Muscle of back (tissue), 13 donors: ENCODE measurements around the gene NVL. TPM values are rescaled to one million over a fixed set of nuclear protein-coding genes. Genes with fewer than 3 reads are reported as not detected.
A peak's percentile ranks its signal among the peaks of the same experiment; 100 is the strongest.
"Not testable (repeated sequence)": the region's sequence is repeated elsewhere in the genome, so short reads cannot be mapped to it uniquely, and the experiment has no call there.

Source experiments
- DNase-seq, 3 donors: peaks; one replicate each; pipeline versions ENCODE4 v3.0.0 to v3.0.0-alpha.2; 2013
- long read RNA-seq, 9 donors: transcript quantifications; one replicate each; lab custom pipeline, GENCODE V29; 2026
- polyA plus RNA-seq, 10 donors: library from polyadenylated mRNA; unstranded; fragments of 120-200 nt; gene quantifications; one replicate each; pipeline ENCODE4 v1.2.1, GENCODE V29; 2013; ENCODE audit not compliant: insufficient read length in 10 of 10

The NVL gene
- polyA plus RNA-seq, result 10 to 100 TPM; 13.7 to 31.1 (median 22.4) TPM
- long read RNA-seq, donor 1, result 0 reads
- long read RNA-seq, donor 2, partial matches to known transcripts, result 0 of 1 reads
- long read RNA-seq, donor 2, other reads (novel, unspliced or antisense), result 0 of 1 reads
- long read RNA-seq, donor 3, result 0 reads
- long read RNA-seq, donor 4, partial matches to known transcripts, result 0 of 2 reads
- long read RNA-seq, donor 4, other reads (novel, unspliced or antisense), result 0 of 2 reads
- long read RNA-seq, donor 5, result 0 reads
- long read RNA-seq, donor 6, result 0 reads
- long read RNA-seq, donor 7, partial matches to known transcripts, result 5 of 7 reads
- long read RNA-seq, donor 7, other reads (novel, unspliced or antisense), result 0 of 7 reads
- long read RNA-seq, donor 8, partial matches to known transcripts, result 0 of 2 reads
- long read RNA-seq, donor 8, other reads (novel, unspliced or antisense), result 0 of 2 reads
- long read RNA-seq, donor 9, result 0 reads

DNA sequence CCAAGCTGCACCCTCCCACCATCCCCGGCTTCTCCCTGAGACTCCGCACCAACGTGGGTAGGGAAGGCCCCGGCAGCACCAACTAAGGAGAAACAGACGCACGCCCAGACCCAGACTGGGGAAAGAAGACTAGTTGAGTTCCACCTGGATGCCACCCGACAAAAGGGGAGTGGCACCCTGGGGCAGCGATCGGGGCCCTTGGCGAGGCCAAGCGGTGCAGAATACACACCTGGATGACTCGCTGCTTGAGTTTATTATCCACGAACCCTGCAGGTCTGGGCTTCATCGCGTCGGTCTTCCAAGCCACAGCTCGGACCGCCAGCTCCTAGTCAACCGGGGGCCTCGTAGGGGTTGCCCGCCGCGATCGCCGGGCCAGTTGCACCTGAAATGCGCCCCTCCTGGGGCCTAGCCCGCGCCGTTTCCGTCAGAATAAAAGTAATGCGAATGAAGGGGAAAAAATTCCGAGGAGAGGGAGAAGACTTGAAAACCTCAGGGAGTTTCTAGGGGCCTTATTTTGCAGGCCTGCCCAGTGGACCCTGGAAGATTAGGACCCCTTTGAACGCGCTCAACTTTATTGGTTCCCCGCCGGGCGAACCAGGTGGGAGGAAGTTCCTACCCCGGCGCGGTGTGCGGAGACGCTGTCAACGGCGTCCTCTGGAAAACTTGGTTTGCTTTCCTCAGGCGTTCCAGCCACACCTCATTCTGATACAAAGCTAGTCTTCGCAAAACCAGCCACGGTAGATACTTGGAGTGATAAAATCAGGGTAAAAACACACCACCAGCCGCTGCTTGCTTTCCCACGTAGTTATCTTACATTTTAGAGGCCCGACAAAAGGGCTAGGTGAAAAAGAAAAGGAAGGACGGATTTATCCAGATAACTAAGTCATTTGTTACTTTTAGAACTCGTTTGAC lies at the start of gene NVL:
Gene NVL (minus strand): TSS at position 331 of the 912 bp plus-strand sequence. CDS start 45 bp downstream, at position 286.
- peak; percentile 90 to 97 (median 94) for DNase-seq

DNA sequence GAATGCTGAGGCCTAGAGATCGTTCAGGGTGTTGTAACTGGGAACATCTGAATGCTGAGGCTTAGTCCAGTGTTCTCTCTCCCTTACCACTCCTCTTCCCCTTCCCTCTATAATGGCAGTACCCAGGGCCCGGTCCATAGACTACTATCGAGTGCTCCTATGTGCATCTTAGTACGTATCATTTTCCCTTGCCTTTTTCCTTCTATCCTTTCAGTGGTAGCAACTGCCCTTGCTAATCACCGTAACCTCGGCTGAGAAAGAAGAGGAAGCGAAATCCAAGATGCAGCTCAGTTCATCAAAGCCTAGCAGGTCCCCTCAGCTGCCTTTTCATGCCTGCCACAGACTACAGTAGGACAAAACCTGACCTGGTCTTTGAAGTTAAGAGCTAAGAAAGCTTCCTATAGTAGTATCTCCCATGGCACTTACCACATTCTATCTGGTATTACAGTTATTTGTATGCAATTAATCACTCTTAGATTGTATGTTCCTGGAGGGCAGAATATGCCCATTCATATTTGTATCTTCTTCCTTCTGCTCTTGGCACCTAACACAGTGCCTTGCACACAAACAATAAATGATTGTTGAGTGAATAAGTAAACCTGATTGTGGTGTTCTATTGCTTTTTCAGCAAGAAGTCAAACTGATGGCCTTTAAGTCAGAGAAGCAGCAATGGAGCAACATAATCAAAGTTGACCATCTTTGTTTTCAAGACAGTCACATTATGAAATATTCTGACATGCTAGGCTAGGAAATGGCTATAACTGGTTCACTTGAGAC lies 49.1 kb upstream of the NVL start:
- peak in 1 of 3 donors; percentile 11 for DNase-seq

DNA sequence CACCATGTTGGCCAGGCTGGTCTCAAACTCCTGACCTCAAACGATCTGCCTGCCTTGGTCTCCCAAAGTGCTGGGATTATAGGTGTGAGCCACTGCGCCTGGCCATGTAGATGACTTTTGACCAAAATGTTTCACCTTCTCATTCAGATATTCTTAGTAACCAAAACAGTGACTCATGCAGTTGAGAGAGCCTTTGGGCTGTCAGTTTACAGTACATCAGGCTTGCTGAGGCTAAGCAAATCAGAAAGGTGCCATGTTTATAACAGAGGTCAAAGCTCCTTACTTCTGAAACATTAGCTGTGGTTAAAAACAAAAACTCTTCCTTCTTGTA lies 47.7 kb upstream of the NVL start:
- DNase-seq, result no peak

DNA sequence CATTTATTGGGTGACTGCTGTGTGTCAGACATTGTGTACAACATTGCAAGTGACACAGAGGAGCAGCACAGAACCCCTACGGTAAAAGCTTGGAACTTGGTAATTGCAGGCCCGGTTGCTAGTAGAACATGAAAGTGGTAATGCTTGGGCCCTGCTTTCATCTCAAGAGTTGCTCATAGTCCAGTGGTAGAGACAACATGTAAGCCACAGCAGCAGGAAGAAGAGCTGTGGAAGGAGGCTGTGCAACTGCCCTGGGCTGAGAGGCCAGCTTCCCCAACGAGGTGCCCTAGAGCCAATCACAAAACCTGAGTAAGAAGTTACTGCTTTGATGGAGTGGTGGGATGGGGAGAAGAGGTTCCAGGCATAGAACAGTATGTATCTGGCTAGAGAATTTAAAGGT lies 45.1 kb upstream of the NVL start:
- DNase-seq, result no peak

DNA sequence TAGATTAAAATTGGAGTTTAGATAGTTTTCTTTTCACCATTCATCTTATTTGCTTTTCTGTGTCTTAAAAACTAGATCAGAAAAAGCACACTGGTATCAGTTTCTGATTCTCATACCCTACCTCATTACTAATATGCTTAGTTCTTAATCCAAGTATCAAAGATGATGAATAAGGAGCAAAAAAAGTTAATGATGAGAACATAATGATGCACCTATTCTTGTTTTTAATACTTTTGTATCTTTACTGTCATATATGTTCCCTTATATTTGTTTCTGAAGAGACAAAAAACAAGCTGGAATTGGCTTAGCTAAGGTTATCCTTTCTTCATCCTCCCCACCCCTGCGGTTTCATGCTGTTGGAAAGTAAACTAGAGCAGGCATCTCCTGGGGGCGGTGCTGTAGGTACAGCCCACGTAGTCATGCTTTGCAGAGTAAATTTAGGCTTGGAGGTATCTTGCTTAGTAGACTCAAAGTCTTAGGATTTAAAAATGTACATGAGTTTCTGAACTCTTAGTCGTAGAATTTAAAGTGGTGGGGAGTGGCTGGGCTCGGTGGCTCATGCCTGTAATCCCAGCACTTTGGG lies 43.1 kb upstream of the NVL start:
- DNase-seq, result no peak

DNA sequence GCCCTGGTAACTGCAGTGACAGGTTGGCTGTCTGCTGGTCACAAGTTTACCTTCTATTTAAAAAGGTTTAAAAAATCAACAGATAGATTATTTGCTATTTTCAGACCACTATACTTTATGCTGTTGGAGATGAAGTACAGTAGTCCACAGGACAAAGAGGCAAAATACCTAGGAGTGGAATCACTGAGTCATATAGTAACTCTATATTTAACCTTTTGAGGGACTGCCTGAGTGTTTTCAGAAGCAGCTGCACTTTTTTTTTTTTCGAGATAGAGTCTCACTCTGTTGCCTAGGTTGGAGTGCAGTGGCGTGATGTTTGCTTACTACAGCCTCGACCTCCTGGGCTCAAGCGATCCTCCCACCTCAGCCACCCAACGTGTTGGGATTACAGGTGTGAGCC lies 38.4 kb upstream of the NVL start:
- DNase-seq, result no peak

DNA sequence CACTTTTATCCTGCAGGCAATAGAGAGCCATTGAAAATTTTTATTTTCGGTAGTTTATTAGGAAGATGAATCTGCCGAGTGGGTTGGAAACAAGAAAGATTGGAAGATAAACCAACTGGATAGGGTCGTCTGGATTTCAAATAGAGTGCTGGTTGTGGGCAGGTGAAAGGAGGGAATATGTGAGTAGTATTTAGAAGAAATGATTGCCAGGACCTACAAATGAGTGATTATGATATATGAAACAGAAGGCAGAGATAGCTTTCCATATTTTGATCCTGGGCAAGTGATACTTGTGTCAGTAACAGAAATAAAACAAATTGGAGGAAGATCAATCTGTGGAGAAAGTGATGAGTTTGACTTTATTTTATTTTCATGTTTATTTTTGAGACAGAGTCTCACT lies 29.2 kb upstream of the NVL start:
- DNase-seq, result no peak

DNA sequence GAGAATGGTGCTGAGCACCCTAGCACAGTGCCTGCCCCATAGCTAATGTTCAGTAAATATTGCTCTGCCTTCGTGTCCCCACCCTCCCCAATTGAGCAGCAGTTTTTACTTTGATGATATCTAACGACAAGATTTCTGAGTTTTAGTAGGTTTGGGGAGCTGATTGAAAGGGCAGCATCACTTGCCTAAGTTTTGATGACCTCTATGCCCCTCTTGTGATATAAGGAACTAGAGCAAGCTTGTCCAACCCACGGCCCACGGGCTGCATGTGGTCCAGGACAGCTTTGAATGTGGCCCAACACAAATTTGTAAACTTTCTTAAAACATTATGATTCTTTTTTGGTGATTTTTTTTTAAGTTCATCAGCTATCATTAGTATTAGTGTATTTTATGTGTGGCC lies 28.3 kb upstream of the NVL start:
- no peak for DNase-seq

DNA sequence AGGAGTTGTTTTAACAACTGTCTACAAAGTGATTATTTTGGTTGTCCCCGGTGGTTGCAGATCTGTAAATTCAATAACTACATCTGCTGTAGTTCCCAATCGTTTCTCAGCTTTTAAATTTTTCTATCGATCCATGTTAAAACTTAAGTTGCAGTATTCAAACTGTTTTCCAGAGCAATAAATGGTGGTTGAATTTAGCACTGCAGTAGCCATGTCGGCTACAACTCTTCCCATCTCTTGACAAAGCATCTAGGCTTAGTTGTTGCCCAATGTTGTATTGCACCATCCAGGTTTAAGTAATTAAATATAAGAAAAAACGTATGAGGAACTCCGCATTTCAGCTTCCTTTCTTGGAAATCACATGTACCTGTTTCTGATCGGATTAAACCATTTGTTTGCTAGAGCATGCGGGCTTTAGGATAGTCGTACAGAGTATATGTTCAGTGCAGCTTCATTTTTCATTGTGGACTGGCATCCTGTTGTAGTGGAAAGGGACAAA lies 27.7 kb upstream of the NVL start:
- no peak for DNase-seq

DNA sequence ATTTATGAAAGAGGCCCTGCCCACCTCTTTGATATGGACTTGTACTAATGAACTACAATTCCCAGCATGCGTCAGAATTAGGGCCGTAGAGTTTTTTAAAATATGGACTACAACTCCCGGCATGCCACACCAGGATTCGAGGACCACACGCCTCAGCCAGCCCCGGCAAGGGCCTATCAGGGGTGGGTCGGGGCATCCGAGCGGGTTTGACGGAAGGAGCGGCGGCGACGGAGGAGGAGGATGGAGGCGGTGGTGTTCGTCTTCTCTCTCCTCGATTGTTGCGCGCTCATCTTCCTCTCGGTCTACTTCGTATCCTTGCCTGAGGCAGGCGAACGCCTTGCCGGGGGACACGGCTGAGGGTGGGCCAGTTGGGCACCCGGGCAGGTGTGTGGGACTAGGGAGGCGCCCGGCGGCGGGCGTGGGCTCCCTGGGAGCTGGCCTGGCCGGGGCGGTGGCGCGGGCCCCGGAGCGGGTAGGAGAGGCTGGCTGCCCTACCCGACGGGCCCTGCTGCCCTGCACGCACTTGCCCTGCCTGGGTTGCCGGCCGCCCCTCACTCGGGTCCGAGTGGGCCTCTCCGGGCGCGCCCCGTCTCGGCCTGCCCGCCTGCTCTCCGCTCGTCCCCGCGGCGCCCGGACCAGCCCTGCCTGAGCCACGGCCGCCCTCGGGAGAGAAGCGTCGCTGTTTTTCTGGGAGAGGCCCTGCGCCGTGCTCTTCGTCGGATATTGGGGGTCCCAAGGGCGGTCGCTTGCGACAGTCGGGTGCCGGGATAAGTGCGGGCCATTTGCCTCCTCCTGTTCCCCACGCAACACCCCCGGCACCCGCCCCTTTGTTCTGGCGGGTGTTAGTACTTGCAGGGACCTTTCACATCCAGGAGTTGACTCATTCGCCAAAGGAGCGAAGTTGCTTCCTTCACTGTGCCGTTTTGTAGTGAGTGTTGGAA lies 27.0 kb upstream of the NVL start, which contains the start of gene CNIH4:
Gene CNIH4 (plus strand): TSS at position 195 of the 941 bp plus-strand sequence. CDS start 46 bp downstream, at position 241.
- DNase-seq, result peak; percentile 95 to 97 (median 96)

DNA sequence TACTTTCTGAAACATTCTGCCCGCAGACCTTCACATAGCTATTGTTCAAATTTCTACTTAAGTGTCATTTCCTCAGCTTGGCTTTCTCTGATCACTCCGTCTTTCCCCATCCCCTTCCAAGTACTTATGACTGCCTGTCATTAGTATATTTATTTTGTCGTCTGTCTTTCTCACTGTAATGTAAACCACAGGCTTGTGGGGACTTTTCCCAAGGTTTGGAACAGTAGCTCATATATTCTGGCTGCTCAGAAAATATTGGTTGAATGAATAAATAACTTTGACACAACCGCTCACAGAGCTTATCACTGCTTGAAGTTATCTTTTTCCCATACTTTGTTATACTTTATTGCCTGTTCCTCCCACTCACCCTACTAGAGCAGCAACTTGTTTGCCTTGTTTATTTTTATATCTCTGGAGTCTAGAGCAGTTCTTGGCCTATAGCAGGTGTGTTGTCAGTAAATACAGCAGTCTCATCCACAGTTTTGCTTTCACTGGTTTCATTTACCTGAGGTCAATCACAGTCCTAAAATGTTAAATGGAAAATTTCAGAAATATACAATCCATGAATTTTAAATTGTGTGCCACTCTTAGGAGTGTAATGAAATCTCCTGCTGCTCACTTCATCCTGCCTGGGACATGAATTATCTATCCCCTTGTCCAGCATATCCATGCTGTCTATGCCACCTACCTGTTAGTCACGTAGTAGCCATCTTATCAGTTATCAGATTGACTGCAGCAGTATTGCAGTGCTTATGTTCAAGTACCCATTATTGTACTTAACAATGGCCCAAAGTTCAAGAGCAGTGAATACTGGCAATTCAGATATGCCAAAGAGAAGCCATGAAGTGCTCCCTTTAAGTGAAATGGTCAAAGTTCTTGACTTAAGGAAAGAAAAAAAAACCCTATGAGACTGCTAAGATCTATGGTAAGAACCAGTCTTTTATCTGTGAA lies 24.3 kb upstream of the NVL start:
- no peak for DNase-seq

DNA sequence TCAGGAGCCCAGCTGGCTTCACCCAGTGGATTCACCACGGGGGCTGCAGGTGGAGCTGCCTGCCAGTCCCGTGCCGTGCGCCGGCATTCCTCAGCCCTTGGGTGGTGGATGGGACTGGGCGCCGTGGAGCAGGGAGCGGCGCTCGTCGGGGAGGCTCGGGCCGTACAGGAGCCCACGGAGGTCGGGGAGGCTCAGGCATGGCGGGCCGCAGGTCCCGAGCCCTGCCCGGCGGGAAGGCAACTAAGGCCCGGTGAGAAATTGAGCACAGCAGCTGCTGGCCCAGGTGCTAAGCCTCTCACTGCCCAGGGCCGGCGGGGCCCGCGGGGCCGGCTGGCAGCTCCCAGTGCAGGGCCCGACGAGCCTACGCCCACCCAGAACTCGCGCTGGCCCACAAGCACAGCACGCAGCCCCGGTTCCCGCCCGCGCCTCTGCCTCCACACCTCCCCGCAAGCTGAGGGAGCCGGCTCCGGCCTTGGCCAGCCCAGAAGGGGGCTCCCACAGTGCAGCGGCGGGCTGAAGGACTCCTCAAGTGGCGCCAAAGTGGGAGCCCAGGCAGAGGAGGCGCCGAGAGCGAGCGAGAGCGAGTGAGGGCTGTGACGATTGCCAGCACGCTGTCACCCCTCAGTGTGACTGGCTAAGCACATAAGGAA lies 22.6 kb upstream of the NVL start:
- not testable (repeated sequence) for DNase-seq

DNA sequence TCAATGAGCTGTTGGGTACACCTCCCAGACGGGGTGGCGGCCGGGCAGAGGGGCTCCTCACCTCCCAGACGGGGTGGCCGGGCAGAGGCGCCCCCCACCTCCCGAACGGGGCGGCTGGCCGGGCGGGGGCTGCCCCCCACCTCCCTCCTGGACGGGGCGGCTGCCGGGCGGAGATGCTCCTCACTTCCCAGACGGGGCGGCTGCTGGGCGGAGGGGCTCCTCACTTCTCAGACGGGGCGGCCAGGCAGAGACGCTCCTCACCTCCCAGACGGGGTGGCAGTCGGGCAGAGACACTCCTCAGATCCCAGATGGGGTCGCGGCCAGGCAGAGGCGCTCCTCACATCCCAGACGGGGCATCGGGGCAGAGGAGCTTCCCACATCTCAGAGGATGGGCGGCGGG lies 19.7 kb upstream of the NVL start:
- not testable (repeated sequence) for DNase-seq

DNA sequence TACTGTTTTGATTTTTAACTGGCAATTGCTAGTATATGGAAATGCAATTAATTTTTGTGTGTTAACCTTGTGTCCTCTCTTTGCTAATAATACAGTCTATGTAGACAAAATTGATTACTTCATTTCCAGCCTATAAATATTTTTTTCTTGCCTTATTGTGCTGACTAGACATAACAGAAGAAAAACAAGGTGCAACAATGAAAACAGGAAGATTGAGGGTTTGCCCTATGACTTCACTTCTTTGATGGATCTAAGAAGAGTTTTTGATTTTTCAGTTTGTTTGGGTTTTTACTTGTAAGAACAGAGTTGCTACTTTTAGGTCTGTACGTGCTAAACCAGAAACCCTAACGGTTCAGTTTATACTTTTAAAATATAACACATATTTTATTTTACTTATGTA lies 18.2 kb upstream of the NVL start:
- DNase-seq, result no peak

DNA sequence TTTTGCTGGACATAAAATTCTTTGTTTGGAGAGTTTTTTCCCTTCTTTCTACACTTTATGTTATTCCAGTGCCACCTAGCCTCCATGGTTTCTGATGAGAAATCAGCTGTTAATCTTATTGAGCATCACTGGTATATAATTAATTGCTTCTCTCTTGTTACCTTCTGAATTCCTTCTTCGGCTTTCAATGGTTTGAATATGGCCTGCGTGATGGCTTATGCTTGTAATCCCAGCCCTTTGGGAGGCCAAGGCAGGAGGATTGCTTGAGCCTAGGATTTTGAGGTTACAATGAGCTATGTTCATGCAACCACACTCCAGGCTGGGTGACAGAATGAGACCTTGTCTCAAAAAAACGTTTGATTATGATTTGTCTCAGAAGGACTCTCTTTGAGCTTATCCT lies 13.7 kb upstream of the NVL start:
- no peak for DNase-seq

DNA sequence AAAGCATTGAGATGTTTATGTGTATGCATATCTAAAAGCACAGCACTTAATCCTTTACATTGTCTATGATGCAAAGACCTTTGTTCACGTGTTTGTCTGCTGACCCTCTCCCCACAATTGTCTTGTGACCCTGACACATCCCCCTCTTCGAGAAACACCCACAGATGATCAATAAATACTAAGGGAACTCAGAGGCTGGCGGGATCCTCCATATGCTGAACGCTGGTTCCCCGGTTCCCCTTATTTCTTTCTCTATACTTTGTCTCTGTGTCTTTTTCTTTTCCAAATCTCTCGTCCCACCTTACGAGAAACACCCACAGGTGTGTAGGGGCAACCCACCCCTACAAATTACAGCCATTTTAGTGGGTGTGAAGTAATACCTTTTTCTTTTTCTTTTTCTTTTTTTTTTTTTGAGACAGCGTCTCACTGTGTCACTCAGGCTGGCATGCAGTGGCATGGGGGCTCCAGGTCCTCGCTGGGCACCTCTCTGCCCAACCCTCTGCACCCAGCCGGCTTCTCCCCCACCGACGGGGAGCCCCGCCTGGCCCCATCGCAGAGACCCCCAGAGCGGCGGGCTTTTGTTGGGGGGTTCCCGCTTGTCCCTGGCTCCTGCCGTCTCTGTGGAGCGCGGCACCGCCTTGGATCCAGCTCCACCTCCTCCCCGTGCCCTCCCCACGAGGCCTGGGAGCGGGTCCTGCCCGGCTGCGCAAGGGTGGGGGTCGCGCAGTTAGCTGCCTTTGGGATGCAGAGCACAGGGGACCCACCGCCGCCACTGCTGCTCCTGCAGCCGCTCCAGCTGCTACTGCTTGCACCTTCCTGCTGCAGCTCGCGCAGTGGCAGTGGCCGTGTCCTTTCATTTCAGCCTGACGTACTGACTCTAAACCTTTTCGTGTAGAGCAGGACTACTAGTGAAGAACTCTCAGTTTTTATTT lies 10.7 kb upstream of the NVL start:
- DNase-seq, result peak in 1 of 3 donors; percentile 7

DNA sequence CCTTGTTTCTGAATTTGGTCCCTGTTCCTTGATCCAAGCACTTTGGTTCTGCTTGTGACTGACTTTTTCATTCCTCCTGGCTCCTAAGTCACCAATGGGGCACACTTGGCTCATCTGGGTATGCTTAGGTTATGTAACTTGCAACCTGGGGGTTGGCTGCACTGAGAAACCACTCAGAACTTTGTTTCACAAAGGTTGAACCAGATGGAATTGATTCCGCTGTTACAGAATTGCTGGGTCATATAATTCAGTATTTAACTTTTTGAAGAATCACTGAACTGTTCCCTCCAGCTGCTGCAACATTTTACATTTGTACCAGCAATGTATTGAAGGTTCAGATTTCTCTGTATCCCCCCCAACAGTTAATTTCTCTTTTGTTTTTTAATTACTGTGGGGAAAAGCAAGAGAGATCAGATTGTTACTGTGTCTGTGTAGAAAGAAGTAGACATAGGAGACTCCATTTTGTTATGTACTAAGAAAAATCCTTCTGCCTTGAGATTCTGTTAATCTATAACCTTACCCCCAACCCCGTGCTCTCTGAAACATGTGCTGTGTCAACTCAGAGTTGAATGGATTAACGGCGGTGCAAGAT lies 9.6 kb upstream of the NVL start:
- DNase-seq, result no peak
